CD4-positive, alpha-beta T cell (primary cell): Measurements from ENCODE around the gene WARS2. TPM values are rescaled to one million over a fixed set of nuclear protein-coding genes. Genes with fewer than 3 reads are reported as not detected.

Source experiments
- ATAC-seq: fragments of 200-7000 bp; cut with Tn5 transposase; one replicate; pipeline ENCODE4 v1.10.0; 2022; ENCODE audit warnings: mild to moderate bottlenecking; ENCODE audit not compliant: poor library complexity
- CTCF ChIA-PET: fragments of 350-600 bp; sonication (Branson Sonifier 250); formaldehyde crosslinking; loops from one replicate; lab custom pipeline; 2021; ENCODE audit warnings: antibody characterized with exemption, inconsistent platforms; lab: Charles Lee
- POLR2A ChIA-PET: fragments of 350-600 bp; sonication (Branson Sonifier 250); formaldehyde crosslinking; loops from one replicate; lab custom pipeline; 2021; ENCODE audit warnings: antibody characterized with exemption, inconsistent platforms; lab: Charles Lee
- DNase-seq, 14 experiments: peaks; one replicate each; pipeline ENCODE4 v3.0.0-alpha.2; 2013 to 2020; ENCODE audit warnings: mixed read lengths in 2 of 14
- H3K27ac ChIP-seq, 2 donors: one replicate each; pipeline versions ENCODE4 v1.5.1 to v1.7.0; 2013; ENCODE audit warnings: low read length in 2 of 2, low read depth in 1 of 2, mild to moderate bottlenecking in 1 of 2
- H3K27me3 ChIP-seq, 2 experiments: 1 replicate in 1 of 2; 2 replicates in 1 of 2; pipeline versions ENCODE4 v1.6.1 to v1.7.0; 2013; ENCODE audit warnings: low read length in 2 of 2, control low read depth in 1 of 2, mild to moderate bottlenecking in 1 of 2, moderate library complexity in 1 of 2; ENCODE audit not compliant: insufficient read depth in 2 of 2, control insufficient read depth in 1 of 2
- H3K36me3 ChIP-seq: one replicate; pipeline ENCODE4 v1.6.1; 2013; ENCODE audit warnings: low read length, control low read depth; ENCODE audit not compliant: insufficient read depth
- H3K4me1 ChIP-seq: one replicate; pipeline ENCODE4 v1.6.1; 2013; ENCODE audit warnings: low read length, control low read depth; ENCODE audit not compliant: insufficient read depth
- H3K4me3 ChIP-seq: one replicate; pipeline ENCODE4 v1.5.1; 2013; ENCODE audit warnings: mild to moderate bottlenecking, low read length, moderate library complexity
- H3K9me3 ChIP-seq, 2 experiments: 1 replicate in 1 of 2; 2 replicates in 1 of 2; pipeline versions ENCODE4 v1.6.1 to v1.7.0; 2013; ENCODE audit warnings: low read length in 2 of 2, mild to moderate bottlenecking in 2 of 2, control low read depth in 1 of 2, moderate library complexity in 1 of 2; ENCODE audit not compliant: control insufficient read depth in 1 of 2, insufficient read depth in 1 of 2
- H3K27ac Mint-ChIP-seq: one replicate; pipeline ENCODE4 v1.8.0; 2020; ENCODE audit warnings: mixed read lengths
- H3K27me3 Mint-ChIP-seq: one replicate; pipeline ENCODE4 v1.8.0; 2021; ENCODE audit warnings: mixed read lengths
- H3K36me3 Mint-ChIP-seq: one replicate; pipeline ENCODE4 v1.8.0; 2021; ENCODE audit warnings: low read depth, mixed read lengths
- H3K4me1 Mint-ChIP-seq: one replicate; pipeline ENCODE4 v1.8.0; 2021; ENCODE audit warnings: low read depth, mixed read lengths
- H3K4me3 Mint-ChIP-seq: one replicate; pipeline ENCODE4 v1.8.0; 2020; ENCODE audit warnings: mild to moderate bottlenecking, mixed read lengths
- H3K9me3 Mint-ChIP-seq: one replicate; pipeline ENCODE4 v1.8.0; 2020; ENCODE audit warnings: mixed read lengths
- CTCF ChIP-seq: fragments of 200-600 bp; IDR thresholded peaks from one replicate; pipeline ENCODE4 v1.8.0; 2022; ENCODE audit warnings: antibody characterized with exemption, mild to moderate bottlenecking
- intact Hi-C, 2 experiments: fragments of 100-400 bp; cut with DNase I in 1 of 2; cut with micrococcal nuclease in 1 of 2; formaldehyde crosslinking; loops; one replicate each; pipeline versions ENCODE4 v1.15.1 to v1.9.0; 2023 to 2025; cut with DNase I, micrococcal nuclease
- total RNA-seq, 174 experiments: library from RNA in 2 of 174; stranded (reverse) in 2 of 174; gene quantifications; one replicate each; pipeline ENCODE4 v1.2.3 and lab custom pipeline; 2021 to 2026

The WARS2 gene
- total RNA-seq, 2 experiments from 2014 or later, result 15.8 to 16.5 TPM

GRCh38 chr1:119040906-119041305, 99.5 kb downstream of the WARS2 start:
- POLR2A ChIA-PET, result no interaction called here

GRCh38 chr1:119040489-119040888, 100.0 kb downstream of the WARS2 start:
- Mint-ChIP-seq H3K4me3 (no peak overlapping the region), H3K9me3 (no peaks in the 10 kb centered on the region), H3K27ac (no peak overlapping the region), H3K27me3 (no peaks in the 10 kb centered on the region), H3K36me3 (peaks cover 81% of the 10 kb centered on the region), H3K4me1 (no peaks in the 10 kb centered on the region)
- no peak overlapping the region for H3K27ac ChIP-seq
- H3K27me3 ChIP-seq, result no peaks in the 10 kb centered on the region
- ATAC-seq (no peak), DNase-seq (no peak)
- intact Hi-C loops, result no loop called here
- ChIA-PET CTCF (no interaction called here), POLR2A (no interaction called here)
- H3K9me3 ChIP-seq, result no peaks in the 10 kb centered on the region
- no peaks in the 10 kb centered on the region for H3K4me1 ChIP-seq
- no peak for TF ChIP-seq CTCF
- H3K36me3 ChIP-seq, result peaks cover 17% of the 10 kb centered on the region
- no peak overlapping the region for H3K4me3 ChIP-seq

More at GRCh38 chr1:119040906-119041305, 99.5 kb downstream of the WARS2 start:
- no peaks in the 10 kb centered on the region for H3K9me3 ChIP-seq
- Mint-ChIP-seq H3K36me3 (peaks cover 83% of the 10 kb centered on the region), H3K9me3 (no peaks in the 10 kb centered on the region), H3K27me3 (no peaks in the 10 kb centered on the region), H3K4me1 (no peaks in the 10 kb centered on the region), H3K4me3 (no peak overlapping the region), H3K27ac (no peak overlapping the region)
- no peaks in the 10 kb centered on the region for H3K4me1 ChIP-seq
- no peak overlapping the region for H3K4me3 ChIP-seq
- no peak overlapping the region for H3K27ac ChIP-seq
- DNase-seq, result no peak
- no peaks in the 10 kb centered on the region for H3K27me3 ChIP-seq
- CTCF ChIA-PET, result no interaction called here
- no peak for TF ChIP-seq CTCF
- intact Hi-C loops, result no loop called here
- H3K36me3 ChIP-seq, result peaks cover 18% of the 10 kb centered on the region
- ATAC-seq, result no peak

GRCh38 chr1:119038363-119038762, 102.1 kb downstream of the WARS2 start:
- POLR2A ChIA-PET, result no interaction called here
- H3K9me3 Mint-ChIP-seq, result no peaks in the 10 kb centered on the region
- ATAC-seq (no peak), DNase-seq (no peak)
- H3K27ac ChIP-seq, result no peak overlapping the region
- no peak for TF ChIP-seq CTCF
- peaks cover 11% of the 10 kb centered on the region for H3K36me3 ChIP-seq
- H3K9me3 ChIP-seq, result no peaks in the 10 kb centered on the region
- no peaks in the 10 kb centered on the region for H3K4me1 ChIP-seq
- H3K27me3 ChIP-seq, result no peaks in the 10 kb centered on the region
- H3K27ac Mint-ChIP-seq, result no peak overlapping the region
- H3K36me3 Mint-ChIP-seq, result peaks cover 81% of the 10 kb centered on the region
- intact Hi-C loops, result no loop called here
- no peaks in the 10 kb centered on the region for H3K27me3 Mint-ChIP-seq
- H3K4me1 Mint-ChIP-seq, result no peaks in the 10 kb centered on the region
- no peak overlapping the region for H3K4me3 ChIP-seq
- CTCF ChIA-PET, result no interaction called here
- no peak overlapping the region for H3K4me3 Mint-ChIP-seq
